Measurements from ENCODE around the gene GRM1.

DNA sequence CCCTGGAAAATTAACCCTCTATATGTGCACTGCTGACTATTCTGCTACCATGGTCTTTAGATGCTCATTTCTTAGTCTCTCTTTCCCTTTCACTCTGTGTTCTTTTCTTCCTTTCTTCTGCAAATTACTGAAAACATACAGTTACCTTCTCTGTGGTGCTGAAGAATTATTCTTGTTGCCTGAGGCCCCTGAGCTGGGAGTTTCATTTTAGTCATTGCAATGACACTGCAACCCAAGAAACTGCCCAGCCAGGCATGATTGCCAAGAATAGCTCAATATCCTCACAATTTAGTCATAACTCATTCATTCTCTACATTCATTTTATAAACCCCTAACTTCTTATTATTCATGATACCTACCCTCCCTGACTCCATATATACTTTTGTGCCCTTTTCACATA lies 269.0 kb downstream of the GRM1 start:
- TF ChIP-seq, protein P1, sequence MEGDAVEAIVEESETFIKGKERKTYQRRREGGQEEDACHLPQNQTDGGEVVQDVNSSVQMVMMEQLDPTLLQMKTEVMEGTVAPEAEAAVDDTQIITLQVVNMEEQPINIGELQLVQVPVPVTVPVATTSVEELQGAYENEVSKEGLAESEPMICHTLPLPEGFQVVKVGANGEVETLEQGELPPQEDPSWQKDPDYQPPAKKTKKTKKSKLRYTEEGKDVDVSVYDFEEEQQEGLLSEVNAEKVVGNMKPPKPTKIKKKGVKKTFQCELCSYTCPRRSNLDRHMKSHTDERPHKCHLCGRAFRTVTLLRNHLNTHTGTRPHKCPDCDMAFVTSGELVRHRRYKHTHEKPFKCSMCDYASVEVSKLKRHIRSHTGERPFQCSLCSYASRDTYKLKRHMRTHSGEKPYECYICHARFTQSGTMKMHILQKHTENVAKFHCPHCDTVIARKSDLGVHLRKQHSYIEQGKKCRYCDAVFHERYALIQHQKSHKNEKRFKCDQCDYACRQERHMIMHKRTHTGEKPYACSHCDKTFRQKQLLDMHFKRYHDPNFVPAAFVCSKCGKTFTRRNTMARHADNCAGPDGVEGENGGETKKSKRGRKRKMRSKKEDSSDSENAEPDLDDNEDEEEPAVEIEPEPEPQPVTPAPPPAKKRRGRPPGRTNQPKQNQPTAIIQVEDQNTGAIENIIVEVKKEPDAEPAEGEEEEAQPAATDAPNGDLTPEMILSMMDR (IDR thresholded peaks at IDR 0.05; ENCODE audit: low read depth, low read length) = no peak
- TF ChIP-seq EZH2phosphoT487 (IDR thresholded peaks at IDR 0.05; ENCODE audit: low read depth) = no peak

Measured in OCI-LY3 (cell line).